SK-N-SH (cell line): ENCODE results near the gene PRLH. TPM values are rescaled to one million over a fixed set of nuclear protein-coding genes. Genes with fewer than 3 reads are reported as not detected.
A peak's percentile ranks its signal among the peaks of the same experiment; 100 is the strongest.

Experiments used
- CTCF ChIA-PET: fragments of 300-600, 350-600 bp; formaldehyde crosslinking; extraction: SDS; loops from one replicate; lab custom pipeline; 2021; lab: Yijun Ruan, JAX
- POLR2A ChIA-PET: fragments of 350-600 bp; sonication (Branson Sonifier 250); formaldehyde crosslinking; extraction: SDS; loops from one replicate; lab custom pipeline; 2020; ENCODE audit warnings: antibody characterized with exemption, inconsistent platforms; lab: Yijun Ruan, JAX
- DNase-seq: peaks from one replicate; pipeline ENCODE4 v3.0.0; 2012
- H2AFZ ChIP-seq: fragments of 200-600 bp; sonication (generic); 2 replicates; pipeline ENCODE4 v1.8.1; 2016; ENCODE audit warnings: antibody characterized with exemption, mild to moderate bottlenecking, low read depth
- H3F3A ChIP-seq: fragments of 200-600 bp; sonication (generic); replicated peaks from 2 replicates; pipeline ENCODE3; 2016; ENCODE audit warnings: antibody characterized with exemption, mild to moderate bottlenecking; ENCODE audit not compliant: insufficient read depth
- H3K27ac ChIP-seq, 2 experiments: fragments of 200-500 bp in 1 of 2; fragments of 200-600 bp in 1 of 2; sonication (Bioruptor generic) in 1 of 2; sonication (generic), shearing (Covaris generic) in 1 of 2; 2 replicates each; pipeline versions ENCODE4 v1.5.1 to v1.6.1; 2014 to 2016; ENCODE audit warnings: low read depth in 2 of 2, inconsistent platforms in 1 of 2, low read length in 1 of 2, mild to moderate bottlenecking in 1 of 2, mixed read lengths in 1 of 2
- H3K27me3 ChIP-seq: fragments of 200-600 bp; sonication (generic), shearing (Covaris generic); 2 replicates; pipeline ENCODE4 v1.6.1; 2016; ENCODE audit warnings: mixed run types; ENCODE audit not compliant: insufficient read depth
- H3K36me3 ChIP-seq, 2 experiments: fragments of 200-500 bp in 1 of 2; fragments of 200-600 bp in 1 of 2; sonication (Bioruptor generic) in 1 of 2; sonication (generic) in 1 of 2; replicated peaks in 1 of 2; 2 replicates each; pipeline versions ENCODE3 to v1.5.1; 2014 to 2016; ENCODE audit warnings: low read length in 1 of 2, mild to moderate bottlenecking in 1 of 2; ENCODE audit not compliant: insufficient read depth in 2 of 2, control insufficient read depth in 1 of 2
- H3K4me1 ChIP-seq, 2 experiments: fragments of 200-500 bp in 1 of 2; fragments of 200-600 bp in 1 of 2; sonication (Bioruptor generic) in 1 of 2; sonication (generic), shearing (Covaris generic) in 1 of 2; 2 replicates each; pipeline versions ENCODE4 v1.5.1 to v1.6.1; 2014 to 2016; ENCODE audit warnings: low read depth in 1 of 2, low read length in 1 of 2, mixed run types in 1 of 2; ENCODE audit not compliant: insufficient read depth in 2 of 2, control insufficient read depth in 1 of 2
- H3K4me2 ChIP-seq: fragments of 200-600 bp; sonication (generic), shearing (Covaris generic); 2 replicates; pipeline ENCODE4 v1.6.1; 2017; ENCODE audit warnings: mixed run types
- H3K4me3 ChIP-seq, 2 experiments: fragments of 200-500 bp in 1 of 2; fragments of 200-600 bp in 1 of 2; sonication (Bioruptor generic) in 1 of 2; sonication (generic), shearing (Covaris generic) in 1 of 2; 2 replicates each; pipeline versions ENCODE4 v1.5.1 to v1.8.1; 2014 to 2016; ENCODE audit warnings: low read depth in 2 of 2, inconsistent platforms in 1 of 2, low read length in 1 of 2, mild to moderate bottlenecking in 1 of 2, mixed read lengths in 1 of 2, moderate library complexity in 1 of 2
- H3K79me2 ChIP-seq: fragments of 200-600 bp; sonication (generic); 2 replicates; pipeline ENCODE4 v1.8.1; 2017; ENCODE audit warnings: mild to moderate bottlenecking; ENCODE audit not compliant: insufficient read depth
- H3K9ac ChIP-seq: fragments of 200-600 bp; sonication (generic); 2 replicates; pipeline ENCODE4 v1.6.1; 2017; ENCODE audit warnings: mixed run types
- H3K9me2 ChIP-seq: fragments of 200-600 bp; sonication (generic); 2 replicates; pipeline ENCODE4 v1.6.1; 2017; ENCODE audit warnings: mixed run types
- H3K9me3 ChIP-seq: fragments of 200-600 bp; sonication (generic); 2 replicates; pipeline ENCODE4 v1.6.1; 2017; ENCODE audit warnings: mixed run types, mild to moderate bottlenecking, moderate library complexity
- H4K20me1 ChIP-seq: fragments of 200-600 bp; sonication (generic); 2 replicates; pipeline ENCODE4 v1.6.1; 2017; ENCODE audit warnings: mild to moderate bottlenecking, mixed run types; ENCODE audit not compliant: insufficient read depth
- EP300 ChIP-seq, 2 experiments: IDR thresholded peaks; 2 replicates each; pipeline versions ENCODE4 v1.4.0 to v1.6.1; 2012; ENCODE audit warnings: borderline replicate concordance in 1 of 2, low read depth in 1 of 2, low read length in 1 of 2
- EZH2phosphoT487 ChIP-seq: fragments of 200-600 bp; sonication (generic); IDR thresholded peaks from 2 replicates; pipeline ENCODE4 v1.6.1; 2017; ENCODE audit warnings: low read depth, mixed run types, mild to moderate bottlenecking, antibody characterized with exemption, moderate library complexity, borderline replicate concordance
- FOXJ3 ChIP-seq: sonication (generic); formaldehyde crosslinking; IDR thresholded peaks from 2 replicates; pipeline ENCODE4 v1.5.1; 2020; ENCODE audit warnings: mild to moderate bottlenecking, missing genetic modification reagents
- GABPA ChIP-seq: IDR thresholded peaks from 2 replicates; pipeline ENCODE4 v1.4.0; 2012; ENCODE audit warnings: low read depth, mild to moderate bottlenecking
- GATA2 ChIP-seq: sonication (generic); formaldehyde crosslinking; IDR thresholded peaks from 2 replicates; pipeline ENCODE4 v1.5.0; 2020; ENCODE audit warnings: mild to moderate bottlenecking, missing genetic modification reagents
- MAX ChIP-seq: IDR thresholded peaks from 2 replicates; pipeline ENCODE4 v1.4.0; 2012; ENCODE audit warnings: low read depth
- MEF2A ChIP-seq: IDR thresholded peaks from 2 replicates; pipeline ENCODE4 v1.4.0; 2012; ENCODE audit warnings: low read depth, borderline replicate concordance
- NFIC ChIP-seq: IDR thresholded peaks from 2 replicates; pipeline ENCODE4 v1.4.0; 2012; ENCODE audit warnings: borderline replicate concordance
- NRF1 ChIP-seq: IDR thresholded peaks from 2 replicates; pipeline ENCODE4 v1.6.1; 2012; ENCODE audit warnings: low read depth, mild to moderate bottlenecking, low read length
- POLR2AphosphoS5 ChIP-seq: IDR thresholded peaks from 2 replicates; pipeline ENCODE4 v1.6.1; 2012; ENCODE audit warnings: low read depth, low read length
- RAD21 ChIP-seq: IDR thresholded peaks from 2 replicates; pipeline ENCODE4 v1.6.1; 2012; ENCODE audit warnings: mild to moderate bottlenecking, low read length
- SMC3 ChIP-seq: IDR thresholded peaks from 2 replicates; pipeline ENCODE4 v1.6.1; 2012; ENCODE audit warnings: low read depth, low read length, improper control_type of control experiment
- USF1 ChIP-seq: IDR thresholded peaks from 2 replicates; pipeline ENCODE4 v1.4.0; 2012; ENCODE audit warnings: low read depth, borderline replicate concordance
- USF2 ChIP-seq: fragments of 150-350 bp; IDR thresholded peaks from 2 replicates; pipeline ENCODE4 v1.6.1; 2017; ENCODE audit warnings: antibody characterized with exemption, low read length, low read depth, borderline replicate concordance
- ZBTB33 ChIP-seq: IDR thresholded peaks from 2 replicates; pipeline ENCODE4 v1.4.0; 2012; ENCODE audit warnings: low read depth, borderline replicate concordance
- WGBS: methylation state at CpG from one replicate; pipeline ENCODE4 v1.1.6; 2017; ENCODE audit warnings: low lambda C conversion rate; 5-methylcytosine and 5-hydroxymethylcytosine counted together
- polyA plus RNA-seq, 3 experiments: library from polyadenylated mRNA; depleted of rRNA; stranded (reverse); fragments of >200 nt; gene quantifications; 2 replicates each; pipeline ENCODE4 v1.2.3, GENCODE V29; 2012

The PRLH gene
- polyA plus RNA-seq, 1 of the 3 experiments (the other 2 are of a cell fraction) = not detected

- no peak overlapping the region for H3K9ac ChIP-seq
- POLR2A ChIA-PET = interaction anchor here (1.0 kb wide), 1 partner anchor 96 kb away, joined by 3 read pairs; no protein-coding TSS in a partner anchor
- 100% methylated on average over 1 of the region's 9 CpGs for WGBS
These were observed 4.5 kb downstream of the PRLH start for GRCh38 chr2:237570776-237571335.

GRCh38 chr2:237571551-237571950 is 5.2 kb downstream of the PRLH start:
- Histone ChIP-seq H3K9me2 (no peaks in the 10 kb centered on the region), H3K9me3 (no peaks in the 10 kb centered on the region), H3K9ac (no peak overlapping the region), H3K79me2 (no peaks in the 10 kb centered on the region), H3K4me1 (peaks cover 6 to 16% of the 10 kb centered on the region in 2 experiments; a peak in 3 of 4 replicates), H3K36me3 (no peaks in the 10 kb centered on the region), H3F3A (no peaks in the 10 kb centered on the region), H3K4me2 (peak overlapping the region; percentile 34; the same call in 1 of the 2 replicates), H3K27me3 (no peaks in the 10 kb centered on the region), H2AFZ (peak overlapping the region; percentile 80; the same call in 1 of the 2 replicates), H3K4me3 (no peak overlapping the region), H3K27ac (peak overlapping the region in 1 of 2 experiments; percentile 21; a peak in 1 of 4 replicates), H4K20me1 (no peaks in the 10 kb centered on the region)
- CTCF ChIA-PET = interaction anchor here (0.6 to 7.9 kb wide), 80 partner anchors 11 to 1229 kb away, joined by 3 to 311 read pairs (median 6); partner anchors contain the start of gene COPS8
- DNase-seq = no peak
- no peak for TF ChIP-seq MAX
- no peak for TF ChIP-seq USF2
- no peak for TF ChIP-seq FOXJ3 (CRISPR knock-in tag)
- TF ChIP-seq ZBTB33 = no peak
- TF ChIP-seq USF1 = no peak
- TF ChIP-seq POLR2AphosphoS5 = no peak
- no peak for TF ChIP-seq EZH2phosphoT487
- TF ChIP-seq NFIC = no peak
- POLR2A ChIA-PET = interaction anchor here (1.0 kb wide), 1 partner anchor 96 kb away, joined by 3 read pairs; no protein-coding TSS in a partner anchor
- WGBS = 100% methylated on average over 2 of the region's 7 CpGs

More at GRCh38 chr2:237570776-237571335, 4.5 kb downstream of the PRLH start:
- Histone ChIP-seq H3K4me2 (no peak overlapping the region), H3K9me2 (no peaks in the 10 kb centered on the region), H3K79me2 (no peaks in the 10 kb centered on the region), H3K36me3 (no peaks in the 10 kb centered on the region), H2AFZ (no peak overlapping the region), H3F3A (no peaks in the 10 kb centered on the region), H3K27ac (no peak overlapping the region), H3K9me3 (no peaks in the 10 kb centered on the region), H3K27me3 (no peaks in the 10 kb centered on the region), H3K4me3 (no peak overlapping the region), H4K20me1 (no peaks in the 10 kb centered on the region), H3K4me1 (peaks cover 6 to 16% of the 10 kb centered on the region in 2 experiments; a peak in 3 of 4 replicates)
- DNase-seq = no peak
- TF ChIP-seq NRF1 (no peak), SMC3 (no peak), EP300 (IDR thresholded peaks at IDR 0.05; ENCODE audit: borderline replicate concordance in 1 of 2, low read depth in 1 of 2, low read length in 1 of 2) (no peak), RAD21 (no peak), GATA2 (CRISPR knock-in tag) (no peak), MEF2A (no peak), GABPA (no peak)
- CTCF ChIA-PET = interaction anchor here (0.6 to 7.9 kb wide), 30 partner anchors 10 to 692 kb away, joined by 3 to 311 read pairs (median 10); no protein-coding TSS in a partner anchor
